DMS114 treated with DMSO at 0.1 percent for 48 hours (cell line): ENCODE data around the gene KIF26B.

Source experiments
- DNase-seq: peaks from one replicate; lab custom pipeline; 2025; ENCODE audit not compliant: unreplicated experiment; lab: John Stamatoyannopoulos, UW

KIF26B gene

GRCh38 chr1:245207056-245207638, 52.4 kb downstream of the KIF26B start:
- no peak for DNase-seq

- no peak for DNase-seq
Observed at GRCh38 chr1:245207801-245208200, 53.0 kb downstream of the KIF26B start.

- no peak for DNase-seq
Observed at GRCh38 chr1:245209658-245210435, 55.1 kb downstream of the KIF26B start.

DNA sequence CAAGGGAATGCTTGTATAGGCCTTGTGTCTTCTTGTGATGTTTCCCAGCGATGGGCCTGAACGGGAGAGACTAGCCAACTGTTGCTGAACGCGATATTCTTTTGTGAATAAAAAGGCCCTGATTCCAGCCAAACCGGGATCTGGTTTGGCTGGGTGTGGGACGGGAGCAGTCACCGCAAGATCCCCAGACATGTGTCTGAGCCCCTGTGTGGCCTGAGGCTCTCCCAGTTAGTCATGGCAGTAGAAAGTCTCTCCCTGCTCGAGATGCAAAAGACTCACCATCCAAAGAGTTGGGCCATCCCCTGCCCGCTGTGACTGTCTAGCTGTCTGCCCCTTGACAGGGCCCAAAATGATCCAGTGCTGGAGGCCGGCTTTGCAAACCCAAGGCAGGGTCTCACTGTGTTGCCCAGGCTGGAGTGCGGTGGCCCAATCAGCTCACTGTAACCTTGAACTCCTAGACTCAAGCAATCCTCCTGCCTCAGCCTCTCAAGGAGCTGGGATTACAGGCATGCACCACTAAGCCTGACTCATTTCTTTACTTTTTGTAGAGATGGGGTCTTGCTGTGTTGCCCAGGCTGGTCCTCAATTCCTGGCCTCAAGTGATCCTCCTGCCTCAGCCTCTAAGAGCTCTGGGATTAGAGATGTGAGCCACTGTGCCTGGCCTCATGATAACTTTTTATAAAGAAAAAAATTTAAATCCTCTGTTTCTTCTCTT, 56.4 kb downstream of the KIF26B start:
- DNase-seq: no peak

GRCh38 chr1:245211761-245212160, 57.0 kb downstream of the KIF26B start:
- no peak for DNase-seq

- no peak for DNase-seq
Observed at GRCh38 chr1:245212221-245212710, 57.5 kb downstream of the KIF26B start.

DNA sequence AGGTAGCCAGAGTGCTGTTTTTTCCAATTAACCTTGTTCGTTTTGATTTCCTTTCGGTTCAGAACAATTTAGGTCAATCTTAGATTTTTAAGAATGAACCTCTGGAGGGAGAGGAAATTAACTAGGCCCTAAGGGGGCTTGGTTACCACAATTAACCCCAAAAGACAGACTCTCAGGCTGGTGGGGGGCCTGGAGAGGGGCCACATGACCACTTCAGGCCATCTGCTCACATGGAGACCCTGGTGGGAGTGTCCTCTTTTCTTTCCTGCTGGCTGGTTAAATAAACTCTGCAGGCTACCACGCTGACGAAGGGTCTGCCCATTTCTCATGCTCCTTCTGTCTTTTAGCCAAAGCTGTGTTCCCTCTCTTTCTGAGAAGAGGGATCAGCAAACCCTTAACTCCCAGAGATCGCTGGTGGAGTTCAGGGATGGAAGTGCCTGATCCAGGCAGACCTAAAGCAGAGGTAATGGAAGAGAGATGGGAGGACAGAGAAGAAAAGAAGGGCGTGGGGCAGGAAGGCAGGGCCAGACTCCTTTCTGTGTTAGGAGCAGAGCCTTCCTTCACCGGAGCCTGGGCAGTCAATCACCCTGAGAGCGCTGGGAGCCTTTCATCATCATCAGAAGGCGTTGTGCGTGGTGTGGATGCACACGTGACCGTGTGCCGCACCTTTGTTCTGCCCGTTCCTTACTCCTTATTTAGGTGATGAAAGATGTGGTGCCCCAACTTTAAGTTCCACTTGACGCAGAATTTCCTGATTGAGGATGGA, 58.5 kb downstream of the KIF26B start:
- DNase-seq: no peak

DNA sequence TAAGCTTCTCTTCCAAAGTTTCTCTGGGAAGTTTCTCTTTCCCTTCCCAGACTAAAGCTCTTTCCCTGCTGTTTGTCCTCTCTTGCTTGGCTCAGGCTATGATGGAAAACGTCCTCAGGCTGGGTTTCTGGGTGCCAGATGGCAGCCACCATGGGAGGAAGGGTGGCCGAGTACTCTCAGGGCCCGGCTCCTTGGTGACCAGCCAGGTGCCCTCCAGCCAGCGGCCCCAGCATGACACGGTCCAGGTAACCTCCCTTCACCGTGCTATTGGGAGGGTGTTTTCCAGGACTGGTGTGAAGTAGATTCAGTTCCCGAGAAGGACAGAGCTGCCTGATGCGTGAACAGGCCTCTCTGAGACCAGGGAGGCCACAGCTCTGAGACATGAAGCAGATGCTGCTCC, 60.3 kb downstream of the KIF26B start:
- no peak for DNase-seq

GRCh38 chr1:245216366-245217115, 61.8 kb downstream of the KIF26B start:
- DNase-seq: no peak

GRCh38 chr1:245217853-245218608, 63.2 kb downstream of the KIF26B start:
- DNase-seq: no peak

DNA sequence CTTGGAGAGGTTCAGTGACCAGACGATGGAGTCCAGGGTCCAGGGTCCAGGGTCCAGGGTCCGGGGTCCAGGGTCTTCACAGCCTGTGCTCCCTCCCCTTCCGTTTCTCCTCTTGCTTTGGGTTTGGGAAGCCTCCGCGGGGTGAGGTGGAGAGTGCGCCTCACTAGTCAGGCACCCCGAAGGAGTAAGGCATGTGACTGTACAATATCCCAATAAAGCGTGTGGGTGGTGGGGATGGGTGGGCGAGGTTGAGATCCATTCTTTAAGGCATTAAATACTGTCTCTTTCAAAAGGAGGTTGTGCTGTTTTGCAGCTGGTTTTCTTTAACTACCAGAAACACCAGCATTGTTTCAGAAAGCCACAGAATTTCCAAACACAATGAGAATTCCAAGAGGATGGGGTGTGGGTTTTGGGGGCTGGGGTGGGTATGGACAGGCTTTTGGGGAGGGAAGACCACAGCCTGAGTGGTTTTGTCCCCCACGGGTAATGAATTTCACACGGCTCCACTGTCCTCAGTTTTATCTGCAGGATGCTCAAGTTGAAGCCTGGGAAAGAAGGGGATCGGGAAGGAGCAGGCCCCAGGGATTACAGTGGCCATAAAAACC, 65.7 kb downstream of the KIF26B start:
- DNase-seq: no peak

- no peak for DNase-seq
Observed at GRCh38 chr1:245221805-245222204, 67.0 kb downstream of the KIF26B start.

DNA sequence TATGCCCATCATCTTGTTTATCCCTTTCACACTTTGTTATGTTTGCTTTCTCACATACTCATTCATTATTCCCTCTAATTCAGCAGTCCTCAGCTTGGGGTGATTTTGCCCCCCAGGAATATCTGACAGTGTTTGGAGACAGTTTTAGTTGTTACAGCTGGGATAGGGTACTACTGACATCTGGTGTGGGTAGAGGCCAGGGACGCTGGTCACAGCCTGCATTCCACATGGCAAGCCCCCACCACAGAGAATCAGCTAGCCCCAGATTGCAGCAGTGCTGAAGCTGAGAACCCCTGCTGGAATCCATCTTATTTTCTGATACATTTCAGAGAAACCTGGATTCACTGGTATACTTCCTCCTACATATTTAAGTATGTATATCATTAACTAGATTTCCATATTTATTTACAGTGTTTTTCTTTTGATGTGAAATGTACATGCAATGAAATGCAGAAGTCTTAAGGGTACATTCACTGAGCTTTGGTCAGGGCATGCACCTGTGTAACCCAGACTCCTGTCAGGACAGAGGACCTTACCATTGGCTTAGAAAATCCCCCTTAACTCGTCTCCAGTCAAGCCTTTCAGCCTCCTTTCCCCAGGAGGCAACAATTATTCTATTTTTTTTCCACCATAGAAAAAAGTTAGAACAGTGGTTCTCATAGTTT, 68.3 kb downstream of the KIF26B start:
- DNase-seq: no peak

DNA sequence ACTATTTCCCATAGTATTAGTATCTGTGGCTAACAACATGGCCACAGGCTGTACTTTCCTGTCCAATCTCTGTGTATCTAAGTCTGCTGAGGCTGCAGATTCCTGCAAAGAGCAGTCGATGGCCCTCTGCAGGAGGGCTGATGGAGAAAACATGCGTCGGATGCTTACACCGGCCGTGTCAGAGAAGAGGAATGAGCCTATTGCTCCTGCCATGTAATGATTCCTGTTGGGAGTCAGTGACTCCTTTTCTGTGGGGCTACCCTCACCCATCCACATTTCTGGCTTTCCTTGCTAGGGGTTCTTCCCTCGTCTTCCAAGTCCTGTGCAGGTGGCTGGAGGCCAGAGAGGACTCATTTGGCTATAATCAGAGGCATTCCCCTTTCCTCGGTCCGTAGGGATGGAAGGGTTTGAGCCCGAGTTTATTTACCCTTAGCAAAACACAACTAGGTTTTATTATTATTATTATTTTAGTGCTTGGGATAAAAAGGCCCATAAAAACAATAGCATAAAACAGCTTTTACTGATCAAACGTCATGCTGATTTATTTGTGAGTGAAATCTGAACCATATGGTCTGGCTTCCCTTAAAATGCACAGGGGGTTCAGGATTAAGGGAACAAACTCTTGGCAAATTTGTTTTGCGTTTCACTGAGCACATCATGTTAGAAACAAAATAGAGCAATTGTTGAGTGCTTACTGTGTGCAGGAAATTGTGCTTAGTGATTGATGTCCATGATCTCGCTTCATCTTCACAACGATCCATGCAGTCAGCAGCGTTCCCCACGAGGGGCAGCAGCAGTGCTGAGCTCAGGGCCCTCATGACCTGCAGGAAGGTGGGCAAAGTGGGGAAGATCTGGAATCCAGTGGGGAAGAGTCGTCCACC, 70.8 kb downstream of the KIF26B start:
- DNase-seq: no peak

DNA sequence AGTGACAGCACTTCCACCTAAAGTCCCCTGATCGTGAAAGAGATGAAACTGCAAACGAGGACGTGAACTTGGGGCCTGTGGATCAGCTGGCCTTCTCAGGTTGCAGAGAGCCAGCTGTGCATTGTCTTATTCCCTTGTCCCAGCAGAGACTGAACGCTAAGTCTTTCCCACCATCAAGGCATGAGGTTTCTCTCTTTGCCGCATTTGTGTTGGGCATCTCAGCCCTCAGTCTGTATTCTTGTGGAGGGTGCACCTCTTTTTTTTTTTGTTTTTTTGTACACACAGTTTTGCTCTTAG, 71.4 kb downstream of the KIF26B start:
- DNase-seq: no peak

GRCh38 chr1:245229051-245229450, 74.3 kb downstream of the KIF26B start:
- DNase-seq: no peak

GRCh38 chr1:245232931-245233330, 78.1 kb downstream of the KIF26B start:
- no peak for DNase-seq
